Natural killer cell (primary cell): Measurements from ENCODE around the gene PRSS36. TPM values are rescaled to one million over a fixed set of nuclear protein-coding genes. Genes with fewer than 3 reads are reported as not detected.
A peak's percentile ranks its signal among the peaks of the same experiment; 100 is the strongest.

Source experiments
- ATAC-seq, 3 donors: fragments of 150-1000 bp in 2 of 3; fragments of 200-7000 bp in 1 of 3; cut with Tn5 transposase; 1 replicate in 1 of 3; 2 replicates in 2 of 3; pipeline ENCODE4 v1.10.0; 2021; ENCODE audit warnings: mild to moderate bottlenecking in 2 of 3, moderate library complexity in 2 of 3
- DNase-seq, 2 donors: peaks; one replicate each; pipeline versions ENCODE4 v3.0.0 to v3.0.0-alpha.2; 2013 to 2021; ENCODE audit warnings: mixed read lengths in 1 of 2
- H3K27ac ChIP-seq: one replicate; pipeline ENCODE4 v1.5.1; 2013; ENCODE audit warnings: mild to moderate bottlenecking, low read length
- H3K27me3 ChIP-seq: one replicate; pipeline ENCODE4 v1.6.1; 2013; ENCODE audit warnings: low read length; ENCODE audit not compliant: control insufficient read depth, insufficient read depth
- H3K36me3 ChIP-seq: one replicate; pipeline ENCODE4 v1.6.1; 2013; ENCODE audit warnings: low read length; ENCODE audit not compliant: control insufficient read depth, insufficient read depth
- H3K4me1 ChIP-seq: one replicate; pipeline ENCODE4 v1.6.1; 2013; ENCODE audit warnings: low read length; ENCODE audit not compliant: control insufficient read depth, insufficient read depth
- H3K4me3 ChIP-seq: one replicate; pipeline ENCODE4 v1.5.1; 2013; ENCODE audit warnings: low read length
- H3K9me3 ChIP-seq: one replicate; pipeline ENCODE4 v1.6.1; 2013; ENCODE audit warnings: low read length; ENCODE audit not compliant: control insufficient read depth, insufficient read depth
- H3K27ac Mint-ChIP-seq, 2 donors: one replicate each; pipeline ENCODE4 v1.8.0; 2022; ENCODE audit warnings: mild to moderate bottlenecking in 2 of 2, mixed read lengths in 2 of 2, moderate library complexity in 1 of 2
- H3K27me3 Mint-ChIP-seq, 2 donors: one replicate each; pipeline ENCODE4 v1.8.0; 2022; ENCODE audit warnings: low read depth in 2 of 2, mixed read lengths in 2 of 2
- H3K36me3 Mint-ChIP-seq: one replicate; pipeline ENCODE4 v1.8.0; 2022; ENCODE audit warnings: mixed read lengths
- H3K4me1 Mint-ChIP-seq, 2 donors: one replicate each; pipeline ENCODE4 v1.8.0; 2022; ENCODE audit warnings: mixed read lengths in 2 of 2
- H3K4me3 Mint-ChIP-seq: one replicate; pipeline ENCODE4 v1.8.0; 2022; ENCODE audit warnings: mild to moderate bottlenecking, moderate library complexity, mixed read lengths
- H3K9me3 Mint-ChIP-seq, 2 donors: one replicate each; pipeline ENCODE4 v1.8.0; 2022; ENCODE audit warnings: mixed read lengths in 2 of 2
- CTCF ChIP-seq: fragments of 200-600 bp; IDR thresholded peaks from one replicate; pipeline ENCODE4 v1.8.0; 2022; ENCODE audit warnings: antibody characterized with exemption
- WGBS: methylation state at CpG from one replicate; pipeline ENCODE4 v1.1.7; 2013; ENCODE audit warnings: missing lambda C conversion rate; ENCODE audit not compliant: insufficient coverage; 5-methylcytosine and 5-hydroxymethylcytosine counted together
- intact Hi-C: fragments of 100-400 bp; cut with micrococcal nuclease; formaldehyde crosslinking; loops from one replicate; pipeline ENCODE4 v1.14.2; 2022
- total RNA-seq, 4 donors: library from RNA; stranded (reverse); fragments of 120-200 nt in 1 of 4; gene quantifications; one replicate each; pipeline versions ENCODE4 v1.2.3 to v1.2.4, GENCODE V29; 2013 to 2022

The PRSS36 gene
- total RNA-seq, 3 donors from 2014 or later (not counting 1 experiment from before 2014, with no cell fraction given): 2.1 to 3.5 (median 2.3) TPM

GRCh38 chr16:31134091-31134571, 15.7 kb downstream of the PRSS36 start:
- no peak for TF ChIP-seq CTCF
- WGBS: 80% methylated on average over 4 of the region's 5 CpGs
- H3K9me3 ChIP-seq: no peaks in the 10 kb centered on the region
- no peaks in the 10 kb centered on the region for H3K27me3 ChIP-seq
- peaks cover 30% of the 10 kb centered on the region for H3K36me3 ChIP-seq
- H3K27ac ChIP-seq: no peak overlapping the region
- no peaks in the 10 kb centered on the region for H3K36me3 Mint-ChIP-seq
- H3K27ac Mint-ChIP-seq: peak overlapping the region in 1 of 2 donors; percentile 28
- H3K4me1 Mint-ChIP-seq: no peaks in the 10 kb centered on the region
- no peaks in the 10 kb centered on the region for H3K27me3 Mint-ChIP-seq
- ATAC-seq (no peak), DNase-seq (no peak)
- H3K4me3 ChIP-seq: no peak overlapping the region
- peaks cover 23% of the 10 kb centered on the region for H3K4me1 ChIP-seq
- no peak overlapping the region for H3K4me3 Mint-ChIP-seq
- intact Hi-C loops: no loop called here
- no peaks in the 10 kb centered on the region for H3K9me3 Mint-ChIP-seq

GRCh38 chr16:31133046-31133501, 16.8 kb downstream of the PRSS36 start:
- TF ChIP-seq CTCF: no peak
- DNase-seq (no peak), ATAC-seq (no peak)
- Mint-ChIP-seq H3K9me3 (no peaks in the 10 kb centered on the region), H3K4me3 (no peak overlapping the region), H3K27me3 (no peaks in the 10 kb centered on the region), H3K36me3 (no peaks in the 10 kb centered on the region), H3K27ac (peak overlapping the region in 1 of 2 donors; percentile 28), H3K4me1 (no peaks in the 10 kb centered on the region)
- Histone ChIP-seq H3K27ac (no peak overlapping the region), H3K27me3 (no peaks in the 10 kb centered on the region), H3K4me1 (peaks cover 34% of the 10 kb centered on the region), H3K36me3 (peaks cover 36% of the 10 kb centered on the region), H3K4me3 (no peak overlapping the region), H3K9me3 (no peaks in the 10 kb centered on the region)
- intact Hi-C loops: no loop called here
- WGBS: 95% methylated on average over 6 of the region's 6 CpGs

GRCh38 chr16:31132303-31132979, 17.4 kb downstream of the PRSS36 start:
- WGBS: 94% methylated on average over 20 of the region's 20 CpGs
- Histone ChIP-seq H3K4me3 (no peak overlapping the region), H3K9me3 (no peaks in the 10 kb centered on the region), H3K4me1 (peaks cover 40% of the 10 kb centered on the region), H3K27ac (no peak overlapping the region), H3K36me3 (peaks cover 41% of the 10 kb centered on the region), H3K27me3 (no peaks in the 10 kb centered on the region)
- H3K27me3 Mint-ChIP-seq: no peaks in the 10 kb centered on the region
- H3K36me3 Mint-ChIP-seq: no peaks in the 10 kb centered on the region
- intact Hi-C loops: no loop called here
- ATAC-seq: no peak
- no peak overlapping the region for H3K4me3 Mint-ChIP-seq
- TF ChIP-seq CTCF: no peak
- DNase-seq: no peak
- H3K27ac Mint-ChIP-seq: no peak overlapping the region
- no peaks in the 10 kb centered on the region for H3K4me1 Mint-ChIP-seq
- no peaks in the 10 kb centered on the region for H3K9me3 Mint-ChIP-seq

DNA sequence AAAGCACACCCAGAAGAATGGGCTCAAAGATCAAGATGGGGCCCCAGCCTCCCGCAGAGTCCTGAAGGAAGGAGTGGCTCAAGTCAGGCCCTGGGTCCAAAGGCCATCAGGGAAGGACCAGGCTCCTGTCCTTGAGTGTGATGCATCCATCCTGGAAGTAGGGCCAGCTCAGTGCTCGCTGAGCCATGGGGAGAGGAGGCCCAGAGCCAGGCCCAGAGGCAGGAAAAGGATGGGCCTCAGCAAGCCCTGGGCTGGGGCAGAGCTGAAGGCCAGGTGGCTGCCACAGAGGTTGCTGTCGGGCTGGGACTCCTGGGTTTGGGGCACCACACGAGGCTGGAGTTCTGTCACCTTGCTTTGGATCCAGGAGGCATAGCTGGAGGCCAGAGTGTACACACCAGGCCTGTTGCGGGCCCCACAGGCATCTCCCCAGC, 18.0 kb downstream of the PRSS36 start:
- no peak for TF ChIP-seq CTCF
- no peak overlapping the region for H3K27ac Mint-ChIP-seq
- H3K4me1 ChIP-seq: peaks cover 46% of the 10 kb centered on the region
- intact Hi-C loops: no loop called here
- H3K27me3 Mint-ChIP-seq: no peaks in the 10 kb centered on the region
- 92% methylated on average over 5 of the region's 5 CpGs for WGBS
- no peaks in the 10 kb centered on the region for H3K27me3 ChIP-seq
- H3K36me3 Mint-ChIP-seq: no peaks in the 10 kb centered on the region
- H3K4me3 ChIP-seq: no peak overlapping the region
- H3K9me3 Mint-ChIP-seq: no peaks in the 10 kb centered on the region
- no peaks in the 10 kb centered on the region for H3K4me1 Mint-ChIP-seq
- H3K27ac ChIP-seq: no peak overlapping the region
- no peak for ATAC-seq
- H3K9me3 ChIP-seq: no peaks in the 10 kb centered on the region
- peaks cover 47% of the 10 kb centered on the region for H3K36me3 ChIP-seq
- DNase-seq: no peak
- no peak overlapping the region for H3K4me3 Mint-ChIP-seq
